H9 (cell line): ENCODE data around the gene EVPL. TPM values are rescaled to one million over a fixed set of nuclear protein-coding genes. Genes with fewer than 3 reads are reported as not detected.
A peak's percentile ranks its signal among the peaks of the same experiment; 100 is the strongest.

Experiments
- DNase-seq: peaks from one replicate; pipeline ENCODE4 v3.0.0-alpha.2; 2017
- H2AFZ ChIP-seq: one replicate; pipeline ENCODE4 v1.6.1; 2013; ENCODE audit warnings: mild to moderate bottlenecking, low read length, control low read depth, moderate library complexity
- H2AK5ac ChIP-seq: 2 replicates; pipeline ENCODE4 v1.6.1; 2013; ENCODE audit warnings: low read length, control low read depth, mixed read lengths; ENCODE audit not compliant: insufficient read length
- H2BK120ac ChIP-seq: one replicate; pipeline ENCODE4 v1.6.1; 2013; ENCODE audit warnings: low read depth, mild to moderate bottlenecking, low read length, control low read depth, inconsistent platforms; ENCODE audit not compliant: poor library complexity, severe bottlenecking
- H2BK12ac ChIP-seq: 2 replicates; pipeline ENCODE4 v1.6.1; 2013; ENCODE audit warnings: low read length, control low read depth, mixed read lengths, low read depth; ENCODE audit not compliant: insufficient read length
- H2BK15ac ChIP-seq: 2 replicates; pipeline ENCODE4 v1.6.1; 2013; ENCODE audit warnings: low read depth, low read length, control low read depth
- H2BK20ac ChIP-seq: one replicate; pipeline ENCODE4 v1.6.1; 2013; ENCODE audit warnings: low read depth, mild to moderate bottlenecking, low read length, control low read depth, inconsistent platforms; ENCODE audit not compliant: poor library complexity, severe bottlenecking
- H2BK5ac ChIP-seq: 2 replicates; pipeline ENCODE4 v1.6.1; 2013; ENCODE audit warnings: low read length, control low read depth, mixed read lengths; ENCODE audit not compliant: insufficient read length
- H3K14ac ChIP-seq: 2 replicates; pipeline ENCODE4 v1.6.1; 2013; ENCODE audit warnings: low read length, control low read depth; ENCODE audit not compliant: insufficient read depth
- H3K18ac ChIP-seq: 2 replicates; pipeline ENCODE4 v1.6.1; 2013; ENCODE audit warnings: low read depth, mild to moderate bottlenecking, mixed read lengths, low read length, control low read depth; ENCODE audit not compliant: insufficient read length
- H3K23ac ChIP-seq: 2 replicates; pipeline ENCODE4 v1.6.1; 2013; ENCODE audit warnings: low read length, control low read depth, mixed read lengths, low read depth; ENCODE audit not compliant: insufficient read length
- H3K23me2 ChIP-seq: 2 replicates; pipeline ENCODE4 v1.6.1; 2013; ENCODE audit warnings: low read depth, mild to moderate bottlenecking, mixed read lengths, low read length, control low read depth; ENCODE audit not compliant: insufficient read length, poor library complexity, severe bottlenecking
- H3K27ac ChIP-seq: 2 replicates; pipeline ENCODE4 v1.5.1; 2013; ENCODE audit warnings: low read length, control low read depth, mixed read lengths, low read depth; ENCODE audit not compliant: insufficient read length
- H3K27me3 ChIP-seq: 2 replicates; pipeline ENCODE4 v1.6.1; 2013; ENCODE audit warnings: low read length, control low read depth, inconsistent platforms; ENCODE audit not compliant: insufficient read depth
- H3K4ac ChIP-seq: 2 replicates; pipeline ENCODE4 v1.6.1; 2013; ENCODE audit warnings: low read depth, mild to moderate bottlenecking, control low read depth, inconsistent platforms, low read length, moderate library complexity
- H3K4me1 ChIP-seq: 2 replicates; pipeline ENCODE4 v1.6.1; 2013; ENCODE audit warnings: low read length, control low read depth, inconsistent platforms; ENCODE audit not compliant: insufficient read depth
- H3K4me2 ChIP-seq: 2 replicates; pipeline ENCODE4 v1.6.1; 2013; ENCODE audit warnings: low read length, control low read depth, mixed read lengths; ENCODE audit not compliant: insufficient read length, insufficient read depth
- H3K56ac ChIP-seq: 2 replicates; pipeline ENCODE4 v1.6.1; 2013; ENCODE audit warnings: low read depth, mild to moderate bottlenecking, mixed read lengths, low read length, control low read depth; ENCODE audit not compliant: insufficient read length
- H3K79me1 ChIP-seq: 2 replicates; pipeline ENCODE4 v1.6.1; 2013; ENCODE audit warnings: low read depth, mild to moderate bottlenecking, moderate library complexity, low read length, control low read depth, inconsistent platforms; ENCODE audit not compliant: insufficient read depth, poor library complexity, severe bottlenecking
- H3K79me2 ChIP-seq: 2 replicates; pipeline ENCODE4 v1.6.1; 2013; ENCODE audit warnings: low read length, control low read depth, inconsistent platforms; ENCODE audit not compliant: insufficient read depth
- H3K9ac ChIP-seq: 2 replicates; pipeline ENCODE4 v1.6.1; 2013; ENCODE audit warnings: low read length, control low read depth, mixed read lengths; ENCODE audit not compliant: insufficient read length; ENCODE audit errors: extremely low read depth
- H3K9me3 ChIP-seq: one replicate; pipeline ENCODE4 v1.6.1; 2013; ENCODE audit warnings: low read depth, low read length, inconsistent platforms; ENCODE audit not compliant: control insufficient read depth
- H3T11ph ChIP-seq: one replicate; pipeline ENCODE4 v1.6.1; 2013; ENCODE audit warnings: mild to moderate bottlenecking, low read length, control low read depth, inconsistent platforms
- H4K20me1 ChIP-seq: one replicate; pipeline ENCODE4 v1.6.1; 2013; ENCODE audit not compliant: control insufficient read depth, insufficient read length, insufficient read depth
- H4K5ac ChIP-seq: 2 replicates; pipeline ENCODE4 v1.6.1; 2013; ENCODE audit warnings: low read depth, mild to moderate bottlenecking, mixed read lengths, low read length, control low read depth; ENCODE audit not compliant: insufficient read length
- H4K8ac ChIP-seq: replicated peaks from 2 replicates; pipeline ENCODE4 v1.6.1; 2013; ENCODE audit warnings: low read length, control low read depth, mixed read lengths, low read depth; ENCODE audit not compliant: insufficient read length
- H4K91ac ChIP-seq: 2 replicates; pipeline ENCODE4 v1.6.1; 2013; ENCODE audit warnings: low read depth, mild to moderate bottlenecking, moderate library complexity, mixed read lengths, low read length, control low read depth; ENCODE audit not compliant: insufficient read length
- H3K27ac Mint-ChIP-seq, 3 experiments: 2 replicates in 2 of 3; 3 replicates in 1 of 3; pipeline ENCODE4 v1.8.0; 2020 to 2021; ENCODE audit warnings: mixed read lengths in 3 of 3, mild to moderate bottlenecking in 1 of 3, moderate library complexity in 1 of 3
- H3K27me3 Mint-ChIP-seq: 2 replicates; pipeline ENCODE4 v1.8.0; 2021; ENCODE audit warnings: low read depth, mild to moderate bottlenecking, moderate library complexity, mixed read lengths
- H3K36me3 Mint-ChIP-seq, 3 experiments: 2 replicates in 2 of 3; 3 replicates in 1 of 3; pipeline ENCODE4 v1.8.0; 2020 to 2021; ENCODE audit warnings: low read depth in 3 of 3, mixed read lengths in 3 of 3; ENCODE audit not compliant: insufficient read depth in 1 of 3
- H3K4me1 Mint-ChIP-seq, 2 experiments: 2 replicates each; pipeline ENCODE4 v1.8.0; 2020; ENCODE audit warnings: mixed read lengths in 2 of 2
- H3K4me3 Mint-ChIP-seq, 2 experiments: 2 replicates in 1 of 2; 3 replicates in 1 of 2; pipeline ENCODE4 v1.8.0; 2020 to 2021; ENCODE audit warnings: mild to moderate bottlenecking in 2 of 2, mixed read lengths in 2 of 2, moderate library complexity in 1 of 2
- H3K9me3 Mint-ChIP-seq, 2 experiments: 2 replicates in 1 of 2; 3 replicates in 1 of 2; pipeline ENCODE4 v1.8.0; 2020; ENCODE audit warnings: mild to moderate bottlenecking in 2 of 2, mixed read lengths in 2 of 2, moderate library complexity in 1 of 2
- WGBS: extraction: QIAGEN DNeasy Blood & Tissue Kit; methylation state at CpG from one replicate; pipeline ENCODE4 v1.1.7; 2013; ENCODE audit warnings: missing lambda C conversion rate, low lambda C conversion rate, mixed read lengths; ENCODE audit not compliant: insufficient read length; ENCODE audit errors: extremely low coverage; 5-methylcytosine and 5-hydroxymethylcytosine counted together
- total RNA-seq: library from RNA; stranded (reverse); gene quantifications from 2 replicates; pipeline ENCODE4 v1.2.1, GENCODE V29; 2021
- TF ChIP-seq, protein P1 (sequence below): fragments of 200-600 bp; sonication (generic); conservative IDR thresholded peaks from 3 replicates; pipeline ENCODE4 v1.8.0; 2021; ENCODE audit warnings: antibody characterized with exemption, mild to moderate bottlenecking

The EVPL gene
- total RNA-seq, 1 experiment from 2014 or later, result 0.48 TPM

DNA sequence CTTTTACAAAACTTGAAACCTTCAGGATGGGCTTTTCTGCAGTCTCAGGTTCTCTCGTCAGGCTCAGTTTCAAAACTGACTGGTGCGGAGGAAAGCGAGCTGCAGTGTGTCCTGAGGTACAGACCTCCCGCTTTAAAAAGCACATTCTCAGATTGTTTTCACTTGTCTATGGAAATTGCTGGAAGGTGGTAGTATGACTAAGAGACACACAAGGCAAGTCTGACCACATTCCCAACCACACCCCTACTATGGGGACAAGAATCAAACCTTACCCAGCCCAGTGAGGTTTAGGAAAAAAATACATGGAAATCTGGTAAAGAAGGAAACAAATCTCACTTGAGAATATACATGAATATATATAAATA lies 27.0 kb upstream of the EVPL start:
- no peak overlapping the region for H3K4me3 Mint-ChIP-seq
- TF ChIP-seq, protein P1, sequence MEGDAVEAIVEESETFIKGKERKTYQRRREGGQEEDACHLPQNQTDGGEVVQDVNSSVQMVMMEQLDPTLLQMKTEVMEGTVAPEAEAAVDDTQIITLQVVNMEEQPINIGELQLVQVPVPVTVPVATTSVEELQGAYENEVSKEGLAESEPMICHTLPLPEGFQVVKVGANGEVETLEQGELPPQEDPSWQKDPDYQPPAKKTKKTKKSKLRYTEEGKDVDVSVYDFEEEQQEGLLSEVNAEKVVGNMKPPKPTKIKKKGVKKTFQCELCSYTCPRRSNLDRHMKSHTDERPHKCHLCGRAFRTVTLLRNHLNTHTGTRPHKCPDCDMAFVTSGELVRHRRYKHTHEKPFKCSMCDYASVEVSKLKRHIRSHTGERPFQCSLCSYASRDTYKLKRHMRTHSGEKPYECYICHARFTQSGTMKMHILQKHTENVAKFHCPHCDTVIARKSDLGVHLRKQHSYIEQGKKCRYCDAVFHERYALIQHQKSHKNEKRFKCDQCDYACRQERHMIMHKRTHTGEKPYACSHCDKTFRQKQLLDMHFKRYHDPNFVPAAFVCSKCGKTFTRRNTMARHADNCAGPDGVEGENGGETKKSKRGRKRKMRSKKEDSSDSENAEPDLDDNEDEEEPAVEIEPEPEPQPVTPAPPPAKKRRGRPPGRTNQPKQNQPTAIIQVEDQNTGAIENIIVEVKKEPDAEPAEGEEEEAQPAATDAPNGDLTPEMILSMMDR, result no peak
- Histone ChIP-seq H3K79me2 (no peaks in the 10 kb centered on the region), H3K4ac (no peak overlapping the region), H3K27me3 (no peaks in the 10 kb centered on the region), H2AFZ (no peak overlapping the region), H3T11ph (no peak overlapping the region), H2BK15ac (no peak overlapping the region), H3K23me2 (no peaks in the 10 kb centered on the region), H2BK12ac (no peak overlapping the region), H3K9me3 (no peaks in the 10 kb centered on the region), H3K4me1 (no peaks in the 10 kb centered on the region), H3K18ac (no peak overlapping the region), H4K20me1 (no peaks in the 10 kb centered on the region), H2BK5ac (no peak overlapping the region), H3K27ac (no peak overlapping the region), H3K56ac (no peak overlapping the region), H3K9ac (no peak overlapping the region), H4K91ac (no peak overlapping the region), H3K14ac (no peak overlapping the region), H3K23ac (no peak overlapping the region), H3K79me1 (no peaks in the 10 kb centered on the region), H4K8ac (no peak overlapping the region), H2AK5ac (no peak overlapping the region), H2BK20ac (no peak overlapping the region), H4K5ac (no peak overlapping the region), H3K4me2 (no peak overlapping the region), H2BK120ac (no peak overlapping the region)
- no peaks in the 10 kb centered on the region for H3K27me3 Mint-ChIP-seq
- DNase-seq, result no peak
- peaks cover 39 to 76% (median 71%) of the 10 kb centered on the region in 3 experiments for H3K36me3 Mint-ChIP-seq
- H3K9me3 Mint-ChIP-seq, result no peaks in the 10 kb centered on the region
- H3K27ac Mint-ChIP-seq, result peak overlapping the region in 2 of 3 experiments; percentile 62 to 72; a peak in 3 of 7 replicates
- peaks cover 7 to 13% of the 10 kb centered on the region in 2 experiments for H3K4me1 Mint-ChIP-seq
- no CpG with 5 or more reads among the region's 4 CpGs for WGBS
